Measurements from ENCODE around the gene HOXB2. TPM values are rescaled to one million over a fixed set of nuclear protein-coding genes. Genes with fewer than 3 reads are reported as not detected.

Gene HOXB2
- total RNA-seq, 2 experiments from 2014 or later, result 15.6 to 18.2 TPM

DNA sequence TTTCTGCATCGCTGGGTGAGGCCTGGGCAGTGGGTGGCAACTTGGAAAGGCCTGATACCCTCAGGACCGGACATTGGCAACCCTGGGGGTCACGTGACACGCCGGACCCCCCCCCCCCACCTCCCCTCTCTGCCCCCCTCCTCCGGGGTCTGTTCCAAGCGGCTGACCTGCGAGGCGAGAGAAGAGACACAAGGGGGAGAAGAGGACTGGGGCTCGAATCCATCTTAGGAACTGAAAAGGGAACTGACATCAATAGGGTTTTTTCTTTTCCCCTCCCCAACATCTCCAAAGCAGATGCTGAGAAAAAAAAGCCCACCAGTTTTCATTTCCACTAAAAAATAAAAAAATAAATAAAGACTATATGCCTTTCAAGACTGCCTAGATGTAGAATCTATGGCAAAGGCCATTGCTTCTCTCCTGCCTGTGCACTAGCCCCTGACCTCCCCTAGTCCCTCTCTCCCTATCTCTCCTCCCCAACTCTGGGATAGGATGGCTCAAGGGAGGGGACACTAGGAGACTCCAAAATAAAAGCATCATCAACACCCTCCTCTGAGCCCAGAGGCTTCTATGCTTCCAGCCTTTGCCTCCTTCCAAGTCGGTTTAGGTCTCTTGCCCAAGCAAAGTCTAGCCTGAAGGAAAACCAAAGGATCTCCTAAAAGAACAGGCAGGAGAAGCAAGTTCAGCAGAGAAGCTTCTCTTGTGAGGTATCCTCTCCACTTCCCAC, 7.7 kb upstream of the HOXB2 start:
- H3K27me3 Mint-ChIP-seq (ENCODE audit: low read depth), result peaks cover 4% of the 10 kb centered on the region
- no peaks in the 10 kb centered on the region for H3K36me3 Mint-ChIP-seq (ENCODE audit: low read depth)
- intact Hi-C loops (cut with micrococcal nuclease), result no loop called here
- peaks cover 17% of the 10 kb centered on the region for H3K4me1 Mint-ChIP-seq (ENCODE audit: low read depth)
- CTCF ChIA-PET, result no interaction called here
- H3K9me3 Mint-ChIP-seq, result no peaks in the 10 kb centered on the region
- no peak overlapping the region for H3K27ac Mint-ChIP-seq
- no peak for DNase-seq
- H3K4me3 Mint-ChIP-seq, result no peak overlapping the region

GRCh38 chr17:48551596-48552465, 6.9 kb upstream of the HOXB2 start:
- intact Hi-C loops (cut with micrococcal nuclease), result no loop called here
- Mint-ChIP-seq H3K36me3 (ENCODE audit: low read depth) (no peaks in the 10 kb centered on the region), H3K27me3 (ENCODE audit: low read depth) (peaks cover 4% of the 10 kb centered on the region), H3K27ac (no peak overlapping the region), H3K4me1 (ENCODE audit: low read depth) (peaks cover 22% of the 10 kb centered on the region), H3K9me3 (no peaks in the 10 kb centered on the region), H3K4me3 (no peak overlapping the region)
- CTCF ChIA-PET, result no interaction called here
- DNase-seq, result no peak

DNA sequence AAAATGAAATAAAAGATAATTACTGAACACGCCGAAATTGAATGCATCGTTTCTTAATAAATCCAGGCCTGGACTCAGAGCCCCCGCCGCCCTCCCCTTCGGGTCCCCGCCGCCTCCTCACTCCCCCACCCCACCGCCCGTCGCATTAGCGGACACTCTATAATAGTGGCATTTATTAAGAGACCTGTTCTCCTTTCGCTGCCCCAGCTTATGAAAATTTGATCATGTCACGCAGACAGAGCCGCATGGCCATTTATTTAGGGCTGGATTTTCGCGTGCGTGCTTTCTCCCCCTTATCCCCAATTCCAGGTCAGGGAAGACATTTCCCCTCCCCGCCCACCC, 6.3 kb upstream of the HOXB2 start:
- intact Hi-C loops (cut with micrococcal nuclease), result no loop called here
- H3K27me3 Mint-ChIP-seq (ENCODE audit: low read depth), result peaks cover 4% of the 10 kb centered on the region
- CTCF ChIA-PET, result no interaction called here
- H3K4me1 Mint-ChIP-seq (ENCODE audit: low read depth), result peaks cover 27% of the 10 kb centered on the region
- no peaks in the 10 kb centered on the region for H3K36me3 Mint-ChIP-seq (ENCODE audit: low read depth)
- H3K4me3 Mint-ChIP-seq, result no peak overlapping the region
- DNase-seq, result no peak
- H3K9me3 Mint-ChIP-seq, result no peaks in the 10 kb centered on the region
- no peak overlapping the region for H3K27ac Mint-ChIP-seq

- H3K27ac Mint-ChIP-seq, result no peak overlapping the region
- DNase-seq, result no peak
- peaks cover 27% of the 10 kb centered on the region for H3K4me1 Mint-ChIP-seq (ENCODE audit: low read depth)
- H3K9me3 Mint-ChIP-seq, result no peaks in the 10 kb centered on the region
- CTCF ChIA-PET, result no interaction called here
- peaks cover 2% of the 10 kb centered on the region for H3K27me3 Mint-ChIP-seq (ENCODE audit: low read depth)
- no peak overlapping the region for H3K4me3 Mint-ChIP-seq
- no peaks in the 10 kb centered on the region for H3K36me3 Mint-ChIP-seq (ENCODE audit: low read depth)
- intact Hi-C loops (cut with micrococcal nuclease), result no loop called here
Measured at GRCh38 chr17:48550502-48551213, 5.7 kb upstream of the HOXB2 start.

- intact Hi-C loops (cut with micrococcal nuclease), result loop anchor here (2.0 kb wide), 1 partner anchor 39 kb away; no protein-coding TSS in a partner anchor
- H3K9me3 Mint-ChIP-seq, result no peaks in the 10 kb centered on the region
- no peaks in the 10 kb centered on the region for H3K27me3 Mint-ChIP-seq (ENCODE audit: low read depth)
- peaks cover 32% of the 10 kb centered on the region for H3K4me1 Mint-ChIP-seq (ENCODE audit: low read depth)
- DNase-seq, result no peak
- CTCF ChIA-PET, result interaction anchor here (1.1 kb wide), 1 partner anchor 58 kb away, joined by 4 read pairs; no protein-coding TSS in a partner anchor
- no peak overlapping the region for H3K4me3 Mint-ChIP-seq
- no peak overlapping the region for H3K27ac Mint-ChIP-seq
- no peaks in the 10 kb centered on the region for H3K36me3 Mint-ChIP-seq (ENCODE audit: low read depth)
Measured at GRCh38 chr17:48549914-48550501, 5.1 kb upstream of the HOXB2 start.

DNA sequence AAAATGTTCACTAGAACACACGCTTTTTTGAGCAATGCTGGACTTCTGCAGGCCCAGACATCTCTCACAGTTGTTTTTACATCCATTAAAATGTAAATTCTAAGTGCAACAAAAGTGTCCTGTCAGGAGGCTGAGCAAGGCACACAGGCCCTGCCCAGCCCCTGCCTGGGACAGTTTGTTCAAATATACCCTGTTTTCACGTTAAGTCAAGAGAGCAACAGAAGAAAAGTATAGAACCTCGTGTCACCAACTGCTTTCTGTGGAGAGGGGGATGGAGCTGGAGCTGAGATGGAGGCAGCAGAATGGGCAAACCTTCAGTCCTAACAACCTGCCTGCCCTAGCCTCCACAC, 4.3 kb upstream of the HOXB2 start:
- CTCF ChIA-PET, result interaction anchor here (0.7 to 1.1 kb wide), 3 partner anchors 14 to 57 kb away, joined by 3 to 4 read pairs (median 3); no protein-coding TSS in a partner anchor
- no peaks in the 10 kb centered on the region for H3K9me3 Mint-ChIP-seq
- H3K27ac Mint-ChIP-seq, result peak overlapping the region; percentile 55
- H3K36me3 Mint-ChIP-seq (ENCODE audit: low read depth), result no peaks in the 10 kb centered on the region
- DNase-seq, result no peak
- no peak overlapping the region for H3K4me3 Mint-ChIP-seq
- intact Hi-C loops (cut with micrococcal nuclease), result loop anchor here (2.0 kb wide), 1 partner anchor 38 kb away; no protein-coding TSS in a partner anchor
- H3K27me3 Mint-ChIP-seq (ENCODE audit: low read depth), result no peaks in the 10 kb centered on the region
- peaks cover 36% of the 10 kb centered on the region for H3K4me1 Mint-ChIP-seq (ENCODE audit: low read depth)

DNA sequence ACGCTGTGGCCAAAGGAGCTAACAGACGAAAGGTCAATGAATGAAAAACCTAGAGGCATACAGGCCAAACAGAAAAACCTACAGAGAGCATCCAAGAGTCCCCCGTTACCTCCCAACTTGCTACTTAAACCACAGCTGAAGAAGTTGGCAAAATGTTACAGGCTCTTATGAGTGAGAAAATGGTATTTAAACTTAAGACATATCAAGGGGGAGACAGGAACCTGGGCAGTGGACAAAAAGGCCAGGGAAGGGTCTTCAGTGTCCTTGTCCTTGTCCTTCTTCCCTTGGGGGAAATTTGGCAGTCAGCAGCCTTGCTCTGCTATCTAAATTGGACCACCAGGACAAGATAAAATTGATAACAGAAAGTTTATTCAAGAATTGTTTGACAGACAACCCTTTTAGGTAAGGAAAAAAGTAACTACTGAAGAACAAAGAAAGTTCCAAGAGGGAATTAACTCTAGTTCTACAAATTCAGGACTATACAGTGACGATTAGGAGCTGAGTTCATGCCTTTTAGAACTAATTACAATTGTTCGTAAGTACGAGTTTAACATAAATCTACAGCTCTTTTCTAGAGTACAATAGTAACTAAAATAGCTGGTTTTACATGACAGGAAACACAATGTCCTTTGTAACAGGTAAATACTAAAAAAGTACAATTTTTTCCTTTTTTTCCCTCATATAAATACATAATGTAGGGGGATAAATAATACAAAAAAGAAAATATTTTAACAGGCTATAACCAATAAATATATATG, 3.8 kb upstream of the HOXB2 start:
- Mint-ChIP-seq H3K4me3 (no peak overlapping the region), H3K4me1 (ENCODE audit: low read depth) (peaks cover 37% of the 10 kb centered on the region), H3K27me3 (ENCODE audit: low read depth) (no peaks in the 10 kb centered on the region), H3K9me3 (no peaks in the 10 kb centered on the region), H3K27ac (peak overlapping the region; percentile 79), H3K36me3 (ENCODE audit: low read depth) (peaks cover 2% of the 10 kb centered on the region)
- CTCF ChIA-PET, result interaction anchor here (0.6 to 1.1 kb wide), 5 partner anchors 15 to 197 kb away, joined by 3 to 4 read pairs (median 3); no protein-coding TSS in a partner anchor
- no peak for DNase-seq
- intact Hi-C loops (cut with micrococcal nuclease), result loop anchor here (2.0 kb wide), 1 partner anchor 38 kb away; no protein-coding TSS in a partner anchor

DNA sequence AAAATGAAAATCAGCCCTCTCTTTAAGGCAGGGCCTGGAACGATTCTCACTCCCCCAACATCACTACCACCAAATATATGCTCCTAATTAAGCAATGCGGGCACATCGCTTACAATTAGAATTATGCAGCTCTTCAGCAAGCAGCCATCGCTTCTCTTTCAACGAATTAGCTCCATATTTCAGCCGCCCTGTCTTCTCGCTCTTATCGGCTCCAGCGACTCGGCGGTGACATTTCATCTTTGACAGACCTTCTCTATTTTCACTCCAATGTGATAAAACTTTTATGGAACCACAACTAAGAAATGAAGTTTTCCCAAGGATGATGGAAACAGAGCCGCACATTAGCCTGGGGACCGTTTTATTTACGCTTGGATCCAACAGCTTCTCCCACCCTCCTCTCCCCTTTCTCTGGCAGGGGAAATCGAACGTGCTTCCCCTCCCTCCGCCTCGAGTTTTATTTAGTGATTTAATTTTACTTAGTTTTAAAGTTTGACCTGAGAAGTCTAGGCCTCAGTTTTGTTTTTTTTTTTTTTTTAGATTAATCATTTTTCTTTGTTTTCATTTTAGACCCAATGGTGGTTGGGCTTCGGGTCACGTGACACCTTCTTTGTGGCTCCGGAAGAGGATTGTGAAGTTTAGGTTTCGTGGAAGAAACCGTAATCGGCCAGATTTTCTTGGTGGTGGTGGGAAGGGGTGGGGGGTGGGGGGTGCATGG, 3.1 kb upstream of the HOXB2 start:
- Mint-ChIP-seq H3K4me3 (peak overlapping the region; percentile 55), H3K4me1 (ENCODE audit: low read depth) (peaks cover 37% of the 10 kb centered on the region)
- intact Hi-C loops (cut with micrococcal nuclease), result loop anchor here (2.0 kb wide), 1 partner anchor 37 kb away; no protein-coding TSS in a partner anchor

DNA sequence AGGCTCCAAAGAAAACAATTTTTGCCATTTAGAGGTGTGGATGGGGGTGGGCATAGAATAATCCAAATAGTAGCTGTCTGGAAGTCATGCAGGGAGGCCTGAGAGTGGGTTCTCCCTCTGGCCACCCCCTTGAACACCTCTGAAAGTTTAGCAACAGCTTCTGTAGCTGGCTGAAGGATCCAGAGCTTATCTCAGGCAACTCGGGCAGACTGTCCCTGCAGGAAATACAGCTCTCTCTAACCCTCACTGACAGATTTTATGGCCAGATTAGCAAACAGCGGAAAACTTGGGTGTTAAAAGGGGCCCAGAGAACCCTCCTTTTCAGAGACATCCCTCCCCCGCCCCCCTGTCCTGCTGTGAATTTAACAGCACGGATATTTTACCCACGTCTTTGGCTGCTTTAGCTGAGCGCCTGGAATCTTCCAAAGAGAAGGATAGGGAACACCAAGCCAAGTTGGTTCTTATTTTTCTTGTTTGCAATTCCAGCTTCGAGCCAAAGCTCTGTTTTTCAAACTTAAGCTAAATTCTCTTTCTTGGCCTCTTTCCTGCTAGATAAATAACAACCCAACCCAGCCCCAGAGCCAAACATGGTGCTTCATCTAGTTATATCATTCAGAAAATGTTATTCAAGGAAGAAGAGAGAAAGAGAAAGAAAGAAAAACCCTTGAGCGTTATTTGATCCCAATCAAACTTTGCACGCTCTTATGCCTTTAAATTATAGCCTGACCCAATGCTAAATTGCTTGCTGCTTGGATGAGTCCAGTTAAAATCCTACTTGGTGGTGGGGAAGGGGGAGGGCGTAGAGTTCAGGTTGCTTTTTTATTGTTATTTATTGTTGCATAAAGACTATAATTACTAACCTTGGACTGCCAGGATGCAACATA, 2.3 kb upstream of the HOXB2 start:
- DNase-seq, result peak; percentile 28
- H3K4me1 Mint-ChIP-seq (ENCODE audit: low read depth), result peaks cover 39% of the 10 kb centered on the region
- no peaks in the 10 kb centered on the region for H3K9me3 Mint-ChIP-seq
- H3K27ac Mint-ChIP-seq, result peak overlapping the region; percentile 79
- peaks cover 6% of the 10 kb centered on the region for H3K27me3 Mint-ChIP-seq (ENCODE audit: low read depth)
- peak overlapping the region; percentile 55 for H3K4me3 Mint-ChIP-seq
- H3K36me3 Mint-ChIP-seq (ENCODE audit: low read depth), result peaks cover 9% of the 10 kb centered on the region
- CTCF ChIA-PET, result interaction anchor here (0.6 to 1.3 kb wide), 7 partner anchors 9 to 448 kb away, joined by 3 to 7 read pairs (median 4); partner anchors contain the start of gene HOXB5
- intact Hi-C loops (cut with micrococcal nuclease), result no loop called here

More for the DNA sequence above, 3.1 kb upstream of the HOXB2 start:
- peaks cover under 1% of the 10 kb centered on the region for H3K27me3 Mint-ChIP-seq (ENCODE audit: low read depth)
- peak overlapping the region; percentile 79 for H3K27ac Mint-ChIP-seq
- peak; percentile 72 for DNase-seq
- CTCF ChIA-PET, result interaction anchor here (0.7 to 1.3 kb wide), 6 partner anchors 9 to 449 kb away, joined by 3 to 6 read pairs (median 4); no protein-coding TSS in a partner anchor
- H3K36me3 Mint-ChIP-seq (ENCODE audit: low read depth), result peaks cover 3% of the 10 kb centered on the region
- no peaks in the 10 kb centered on the region for H3K9me3 Mint-ChIP-seq

All from activated naive CD4-positive, alpha-beta T cell treated with anti-CD3 and anti-CD28 coated beads for 36 hours (primary cell).